Liver (tissue), 3 donors: ENCODE results near the gene CDK11B.

ENCODE experiments used
- ATF3 ChIP-seq: IDR thresholded peaks from 2 replicates; pipeline ENCODE4 v1.6.1; 2016; ENCODE audit warnings: antibody characterized with exemption
- CTCF ChIP-seq: fragments of 150-350 bp; IDR thresholded peaks from 2 replicates; pipeline ENCODE4 v1.5.1; 2017; ENCODE audit warnings: improper control_type of control experiment, low read depth, low read length; ENCODE audit not compliant: missing input control
- EGR1 ChIP-seq, 2 donors: IDR thresholded peaks; 2 replicates each; pipeline ENCODE4 v1.6.1; 2016 to 2018; ENCODE audit warnings: antibody characterized with exemption in 2 of 2, low read depth in 2 of 2
- HNF4G ChIP-seq: IDR thresholded peaks from 2 replicates; pipeline ENCODE4 v1.6.1; 2016; ENCODE audit warnings: antibody characterized with exemption
- RAD21 ChIP-seq, 2 donors: IDR thresholded peaks; 2 replicates each; pipeline ENCODE4 v1.6.1; 2016; ENCODE audit warnings: antibody characterized with exemption in 2 of 2, mild to moderate bottlenecking in 2 of 2
- REST ChIP-seq: IDR thresholded peaks from 2 replicates; pipeline ENCODE4 v1.6.1; 2016; ENCODE audit warnings: antibody characterized with exemption, mild to moderate bottlenecking
- TAF1 ChIP-seq: conservative IDR thresholded peaks from 2 replicates; pipeline ENCODE4 v1.6.1; 2016; ENCODE audit warnings: antibody characterized with exemption, mild to moderate bottlenecking
- donor health status: healthy.
- donor health status: healthy.

- TF ChIP-seq CTCF (no peak), RAD21 (IDR thresholded peaks at IDR 0.05) (no peak), EGR1 (IDR thresholded peaks at IDR 0.05; ENCODE audit: low read depth in 2 of 2) (no peak), ATF3 (no peak), TAF1 (no peak), REST (no peak), HNF4G (no peak)
These were observed 26.9 kb downstream of the CDK11B start, which contains the start of gene MMP23B for GRCh38 chr1:1631782-1632420.
